Activated CD4-positive, alpha-beta T cell treated with anti-CD3 and anti-CD28 coated beads, Interleukin-10, Interleukin-2, amounts not matched to agents 100 ng/mL and 50 ng/mL, durations not matched to agents 16 hours and 8 hours (primary cell): Measurements from ENCODE around the gene SACM1L.

ENCODE experiments used
- DNase-seq: peaks from one replicate; pipeline ENCODE4 v3.0.0-alpha.2; 2020

SACM1L gene

GRCh38 chr3:45772341-45773035 is 83.3 kb downstream of the SACM1L start:
- peak; percentile 10 for DNase-seq

GRCh38 chr3:45773072-45773471 is 83.9 kb downstream of the SACM1L start:
- DNase-seq, result no peak

GRCh38 chr3:45773714-45774449 is 84.7 kb downstream of the SACM1L start:
- DNase-seq, result no peak

GRCh38 chr3:45774581-45775521 is 85.7 kb downstream of the SACM1L start:
- DNase-seq, result no peak

- no peak for DNase-seq
Measured at GRCh38 chr3:45775571-45776300, 86.5 kb downstream of the SACM1L start.

- no peak for DNase-seq
Measured at GRCh38 chr3:45776301-45776595, 87.1 kb downstream of the SACM1L start.

GRCh38 chr3:45776611-45777010 is 87.4 kb downstream of the SACM1L start:
- no peak for DNase-seq

GRCh38 chr3:45777111-45777745 is 88.0 kb downstream of the SACM1L start:
- no peak for DNase-seq

GRCh38 chr3:45777746-45778386 is 88.7 kb downstream of the SACM1L start:
- no peak for DNase-seq

- no peak for DNase-seq
Measured at GRCh38 chr3:45778761-45779201, 89.6 kb downstream of the SACM1L start.

- DNase-seq, result no peak
Measured at GRCh38 chr3:45779746-45780735, 90.8 kb downstream of the SACM1L start.

- DNase-seq, result no peak
Measured at GRCh38 chr3:45781271-45781670, 92.1 kb downstream of the SACM1L start.

- no peak for DNase-seq
Measured at GRCh38 chr3:45781841-45782240, 92.6 kb downstream of the SACM1L start.

- DNase-seq, result no peak
Measured at GRCh38 chr3:45782381-45782780, 93.2 kb downstream of the SACM1L start.

GRCh38 chr3:45783667-45784066 is 94.5 kb downstream of the SACM1L start:
- DNase-seq, result no peak

GRCh38 chr3:45785605-45786150 is 96.5 kb downstream of the SACM1L start:
- DNase-seq, result no peak

- no peak for DNase-seq
Measured at GRCh38 chr3:45786801-45787495, 97.8 kb downstream of the SACM1L start.

- DNase-seq, result no peak
Measured at GRCh38 chr3:45787551-45787950, 98.4 kb downstream of the SACM1L start.

- no peak for DNase-seq
Measured at GRCh38 chr3:45789235-45789812, 100.1 kb downstream of the SACM1L start.
